Rectal smooth muscle tissue (tissue), 1 donor: ENCODE results near the gene ZBTB38.

Experiments used
- H3K27ac ChIP-seq: one replicate; pipeline ENCODE4 v1.7.0; 2013; ENCODE audit warnings: low read depth, low read length, inconsistent platforms
- H3K27me3 ChIP-seq: one replicate; pipeline ENCODE4 v1.7.0; 2013; ENCODE audit warnings: low read length; ENCODE audit not compliant: control insufficient read depth, insufficient read depth
- H3K36me3 ChIP-seq: one replicate; pipeline ENCODE4 v1.7.0; 2013; ENCODE audit warnings: low read length; ENCODE audit not compliant: control insufficient read depth, insufficient read depth
- H3K4me1 ChIP-seq: one replicate; pipeline ENCODE4 v1.7.0; 2013; ENCODE audit warnings: low read length; ENCODE audit not compliant: control insufficient read depth, insufficient read depth
- H3K4me3 ChIP-seq: one replicate; pipeline ENCODE4 v1.7.0; 2013; ENCODE audit warnings: low read length
- H3K9ac ChIP-seq: one replicate; pipeline ENCODE4 v1.7.0; 2013; ENCODE audit warnings: low read length

The ZBTB38 gene

DNA sequence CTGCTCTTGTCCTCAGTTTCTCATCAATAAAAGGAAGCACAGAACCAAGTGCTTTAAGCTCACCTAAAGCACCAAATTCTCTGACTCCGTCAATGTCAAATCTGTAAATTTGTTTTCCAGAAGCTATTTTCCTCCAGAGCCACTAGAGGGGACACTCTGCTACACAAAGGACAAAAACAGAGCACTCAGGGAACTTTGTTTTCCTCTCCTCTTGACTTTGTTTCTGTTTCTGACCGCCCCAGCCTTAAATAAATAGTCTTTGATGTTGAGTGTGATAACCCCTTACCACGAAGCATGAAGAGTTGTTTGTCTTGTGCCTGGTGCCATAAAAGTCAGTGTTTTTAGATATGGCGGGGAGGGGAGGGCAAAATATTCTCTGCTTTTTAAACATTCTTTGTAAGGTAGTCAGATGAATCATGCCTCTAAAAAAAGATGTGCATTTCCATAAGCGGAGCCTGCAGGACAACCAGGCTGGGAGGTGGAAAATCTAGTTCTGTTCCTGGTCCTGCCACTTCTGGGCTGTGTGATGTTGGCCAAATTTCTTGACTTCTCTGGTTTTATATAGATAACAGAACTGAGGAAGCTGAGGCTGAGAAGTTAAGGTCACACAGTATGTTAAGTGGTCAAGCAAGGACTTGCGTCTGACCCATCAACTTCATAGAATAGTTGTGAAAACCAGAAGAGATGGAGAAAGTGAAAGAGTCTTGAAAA lies 7.3 kb upstream of the ZBTB38 start:
- no peaks in the 10 kb centered on the region for H3K36me3 ChIP-seq
- H3K9ac ChIP-seq, result no peak overlapping the region
- H3K27me3 ChIP-seq, result no peaks in the 10 kb centered on the region
- H3K27ac ChIP-seq, result peak overlapping the region; percentile 24
- peak overlapping the region; percentile 25 for H3K4me3 ChIP-seq
- H3K4me1 ChIP-seq, result peaks cover 7% of the 10 kb centered on the region

DNA sequence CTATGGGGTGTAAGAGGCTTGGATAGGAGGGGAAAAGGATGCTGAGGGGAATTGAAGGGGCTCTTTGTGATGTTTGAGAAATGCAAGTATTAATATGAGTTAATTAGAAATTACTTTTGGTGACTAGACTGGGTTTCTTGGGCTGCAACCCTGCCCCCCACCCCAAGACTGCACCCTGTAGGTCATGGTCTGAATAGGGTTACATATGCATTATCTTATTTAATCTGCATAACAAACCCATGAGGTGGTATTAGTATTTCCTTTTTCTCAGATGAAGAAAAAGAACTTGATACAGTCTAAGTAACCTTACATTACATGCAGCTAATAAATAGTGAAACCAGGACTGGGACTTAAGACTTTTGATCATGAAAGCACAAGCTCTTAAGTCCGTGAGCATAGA lies 5.6 kb upstream of the ZBTB38 start:
- Histone ChIP-seq H3K4me3 (no peak overlapping the region), H3K27ac (no peak overlapping the region), H3K36me3 (no peaks in the 10 kb centered on the region), H3K9ac (no peak overlapping the region), H3K4me1 (peaks cover 24% of the 10 kb centered on the region), H3K27me3 (no peaks in the 10 kb centered on the region)

DNA sequence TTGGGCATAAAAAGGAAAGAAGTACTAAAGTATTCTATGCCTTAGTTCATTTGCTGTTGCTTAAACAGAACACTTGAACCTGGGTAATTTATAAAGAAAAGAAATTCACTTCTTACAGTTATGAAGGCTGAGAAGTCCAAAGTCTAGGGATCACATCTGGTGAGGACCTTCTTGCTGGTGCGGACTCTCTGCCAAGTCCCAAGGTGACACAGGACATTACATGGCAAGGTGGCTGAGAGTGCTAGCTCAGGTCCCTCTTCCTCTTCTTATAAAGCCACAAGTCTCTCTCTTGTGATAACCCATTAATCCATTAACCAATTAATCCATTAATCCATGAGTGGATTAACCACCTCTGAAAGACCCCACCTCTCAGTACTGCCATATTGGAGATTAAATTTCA lies 3.1 kb upstream of the ZBTB38 start:
- no peak overlapping the region for H3K4me3 ChIP-seq
- no peak overlapping the region for H3K9ac ChIP-seq
- no peaks in the 10 kb centered on the region for H3K27me3 ChIP-seq
- peaks cover 40% of the 10 kb centered on the region for H3K4me1 ChIP-seq
- no peaks in the 10 kb centered on the region for H3K36me3 ChIP-seq
- H3K27ac ChIP-seq, result no peak overlapping the region

DNA sequence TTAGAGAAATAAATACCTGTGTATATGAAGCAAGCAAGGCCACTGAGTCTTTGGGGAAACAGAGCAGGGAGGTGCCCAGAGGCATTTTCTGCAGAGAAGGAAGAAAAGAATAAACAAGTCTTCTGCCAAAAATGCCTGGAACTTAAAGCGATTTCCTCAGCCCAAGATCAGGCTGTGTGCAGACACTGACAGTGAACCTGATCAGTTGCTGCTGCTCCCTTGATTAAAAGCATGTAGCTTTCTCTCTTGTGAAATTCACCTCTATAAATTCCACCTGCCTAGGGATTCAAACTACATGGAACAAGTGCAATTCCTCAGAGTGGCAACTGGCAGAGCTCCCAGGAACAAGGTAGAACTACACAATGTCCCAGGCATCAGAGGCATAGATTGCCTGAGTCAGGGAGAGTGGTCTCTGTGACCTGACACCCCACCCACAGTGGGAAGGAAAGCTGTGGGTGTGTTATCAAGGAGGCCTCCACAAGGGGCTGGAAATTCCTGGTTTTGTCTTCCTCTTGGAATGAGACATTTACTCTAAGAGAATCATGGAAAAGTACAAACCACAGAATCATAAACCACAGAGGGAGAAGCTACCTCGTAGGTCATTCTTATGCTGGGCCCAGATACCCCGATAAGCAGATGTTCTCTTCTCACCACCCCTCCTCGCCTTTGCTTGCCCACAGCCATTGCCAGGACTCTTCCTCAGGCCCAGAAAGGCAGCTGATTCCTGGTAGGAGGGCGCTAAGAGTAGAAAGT lies 1.8 kb upstream of the ZBTB38 start:
- Histone ChIP-seq H3K27me3 (no peaks in the 10 kb centered on the region), H3K27ac (peak overlapping the region; percentile 94), H3K4me1 (peaks cover 36% of the 10 kb centered on the region), H3K9ac (no peak overlapping the region), H3K36me3 (no peaks in the 10 kb centered on the region), H3K4me3 (no peak overlapping the region)

DNA sequence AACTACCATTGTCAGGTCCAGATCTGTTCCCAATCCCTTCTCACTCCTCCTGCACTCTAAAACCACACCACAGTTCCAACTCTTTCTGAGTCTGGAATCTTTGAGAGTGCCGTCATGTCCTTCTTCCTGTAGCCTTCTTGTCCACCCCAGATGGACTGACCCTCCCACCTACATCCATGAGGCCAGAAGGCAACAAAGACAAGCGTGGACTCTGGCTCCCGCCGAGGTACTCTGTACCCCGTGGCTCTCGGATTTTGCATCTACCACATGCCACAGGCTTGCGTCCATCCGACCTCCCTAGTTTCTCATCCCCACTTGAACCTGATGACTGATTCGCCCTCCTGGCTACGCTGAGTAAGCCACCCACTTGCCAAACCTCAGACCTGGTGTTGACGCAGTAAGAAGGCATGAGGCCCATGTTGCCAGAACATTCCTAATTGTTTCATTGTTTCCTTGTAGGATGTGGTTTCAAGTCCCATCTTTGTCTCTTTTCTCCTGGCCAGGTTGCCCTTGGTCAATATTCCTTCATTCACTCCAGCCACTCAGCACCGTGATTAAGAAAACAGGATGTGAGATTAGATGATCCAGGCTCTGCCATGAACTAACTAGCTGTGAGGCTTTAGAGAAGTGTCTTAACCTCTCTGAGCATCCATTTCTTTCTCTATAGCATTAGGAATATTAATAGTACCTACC lies 1.1 kb upstream of the ZBTB38 start:
- H3K27me3 ChIP-seq, result no peaks in the 10 kb centered on the region
- H3K27ac ChIP-seq, result peak overlapping the region; percentile 94
- H3K4me1 ChIP-seq, result peaks cover 34% of the 10 kb centered on the region
- no peak overlapping the region for H3K4me3 ChIP-seq
- no peak overlapping the region for H3K9ac ChIP-seq
- no peaks in the 10 kb centered on the region for H3K36me3 ChIP-seq

DNA sequence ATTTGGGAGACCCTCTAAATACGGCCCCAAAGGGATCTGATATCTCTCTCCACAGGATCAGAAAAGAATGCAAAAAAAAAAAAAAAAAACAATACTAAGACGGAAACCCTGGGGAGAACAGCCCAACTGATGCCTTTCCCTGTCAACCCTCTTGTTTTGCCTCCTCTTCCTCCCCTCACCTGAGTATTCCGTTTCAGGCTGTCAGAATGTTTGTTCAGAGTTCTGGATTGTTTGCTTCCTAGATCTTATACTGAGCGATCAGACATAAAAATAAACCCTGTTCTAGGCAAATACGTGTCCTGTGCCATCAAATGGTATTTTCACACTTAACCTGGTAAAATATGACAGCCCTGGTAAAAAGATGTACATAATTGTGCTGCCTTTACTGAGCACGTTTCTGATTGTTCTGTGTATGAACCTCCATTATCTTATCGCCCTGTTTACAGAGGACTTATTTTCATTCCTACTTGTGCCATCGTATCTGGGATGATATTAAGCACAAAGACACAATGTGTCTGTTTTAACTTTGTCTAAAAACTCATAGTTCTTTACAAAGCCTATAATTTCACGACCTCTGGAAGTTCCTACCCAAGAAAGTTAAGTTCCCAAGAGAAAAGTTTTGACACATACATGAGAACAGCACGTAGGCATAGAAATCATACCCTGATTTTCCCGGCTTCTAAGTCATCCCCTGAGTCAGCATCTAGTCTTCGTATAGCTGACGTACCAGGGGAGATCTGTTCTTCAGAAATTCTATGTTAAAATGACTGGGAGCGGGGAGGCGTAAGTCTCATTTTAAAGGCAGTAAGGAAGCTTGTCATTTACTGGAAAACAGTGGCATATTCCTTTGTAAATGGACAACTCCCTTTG lies 856 bp downstream of the ZBTB38 start:
- Histone ChIP-seq H3K4me3 (peak overlapping the region; percentile 35), H3K4me1 (peaks cover 34% of the 10 kb centered on the region), H3K27me3 (no peaks in the 10 kb centered on the region), H3K36me3 (no peaks in the 10 kb centered on the region), H3K9ac (no peak overlapping the region), H3K27ac (peak overlapping the region; percentile 94)

DNA sequence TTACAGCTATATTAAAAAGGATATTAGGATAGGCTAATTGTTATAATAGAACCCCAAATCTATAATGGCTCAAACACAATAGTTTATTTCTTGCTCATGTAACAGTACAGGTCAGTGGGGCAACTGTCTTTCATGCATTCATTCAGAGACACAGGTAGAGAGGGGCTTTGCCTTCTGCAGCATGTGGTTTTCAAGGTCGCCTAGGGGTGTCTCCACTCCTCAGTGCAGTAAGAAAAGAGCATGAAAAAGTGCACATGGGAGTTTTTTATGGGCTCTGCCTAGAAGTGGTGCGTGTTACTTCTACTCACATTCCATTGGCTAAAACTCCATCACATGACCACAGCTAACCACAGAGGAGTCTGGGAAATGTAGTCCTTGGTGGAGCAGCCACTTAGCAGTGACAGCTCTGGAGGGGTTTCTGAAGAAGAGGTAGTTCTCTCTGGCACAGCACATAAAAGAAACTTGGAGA lies 1.8 kb downstream of the ZBTB38 start:
- Histone ChIP-seq H3K4me1 (peaks cover 34% of the 10 kb centered on the region), H3K36me3 (no peaks in the 10 kb centered on the region), H3K27ac (peak overlapping the region; percentile 94), H3K27me3 (no peaks in the 10 kb centered on the region), H3K4me3 (no peak overlapping the region), H3K9ac (no peak overlapping the region)

DNA sequence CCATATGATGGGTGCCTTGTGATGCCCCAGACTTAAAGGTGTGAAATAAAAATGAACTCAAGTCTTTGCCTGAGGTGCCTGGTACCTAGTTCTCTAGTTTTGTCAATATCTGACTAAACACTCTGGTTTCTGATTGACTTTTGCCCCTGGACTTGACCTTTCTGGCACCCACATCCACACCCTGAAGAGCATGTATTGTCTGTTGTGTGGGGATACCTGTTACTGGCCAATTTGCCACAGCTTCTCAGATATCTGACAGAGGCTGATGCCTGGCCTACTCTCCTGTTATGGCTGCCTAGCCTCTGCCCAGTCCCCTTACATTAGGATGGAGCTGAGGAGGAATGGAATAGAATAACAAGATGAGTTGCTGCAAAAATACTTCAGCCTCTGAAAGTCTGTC lies 3.6 kb downstream of the ZBTB38 start:
- no peak overlapping the region for H3K9ac ChIP-seq
- no peak overlapping the region for H3K27ac ChIP-seq
- no peak overlapping the region for H3K4me3 ChIP-seq
- peaks cover 25% of the 10 kb centered on the region for H3K4me1 ChIP-seq
- no peaks in the 10 kb centered on the region for H3K36me3 ChIP-seq
- H3K27me3 ChIP-seq, result no peaks in the 10 kb centered on the region

DNA sequence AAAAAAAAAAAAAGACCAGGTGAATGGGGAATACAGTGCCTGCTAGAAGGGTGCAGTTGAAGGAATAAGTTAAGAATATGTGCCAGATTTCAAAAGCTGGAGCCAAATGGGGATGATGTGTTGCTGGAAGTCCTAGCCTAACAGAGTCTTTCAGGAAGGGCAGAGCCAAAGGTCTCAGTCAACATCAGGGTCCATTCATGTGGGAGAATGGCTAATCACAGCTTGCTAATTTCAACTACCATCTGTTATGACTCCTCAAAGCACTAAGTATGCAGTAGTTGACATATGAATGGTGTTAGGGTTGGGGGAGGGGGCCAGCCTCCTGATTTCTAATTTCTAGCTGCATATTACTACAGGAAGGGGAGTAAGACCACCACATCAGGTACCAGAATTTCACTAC lies 4.4 kb downstream of the ZBTB38 start:
- Histone ChIP-seq H3K4me3 (no peak overlapping the region), H3K9ac (no peak overlapping the region), H3K27me3 (no peaks in the 10 kb centered on the region), H3K36me3 (no peaks in the 10 kb centered on the region), H3K27ac (no peak overlapping the region), H3K4me1 (peaks cover 18% of the 10 kb centered on the region)

DNA sequence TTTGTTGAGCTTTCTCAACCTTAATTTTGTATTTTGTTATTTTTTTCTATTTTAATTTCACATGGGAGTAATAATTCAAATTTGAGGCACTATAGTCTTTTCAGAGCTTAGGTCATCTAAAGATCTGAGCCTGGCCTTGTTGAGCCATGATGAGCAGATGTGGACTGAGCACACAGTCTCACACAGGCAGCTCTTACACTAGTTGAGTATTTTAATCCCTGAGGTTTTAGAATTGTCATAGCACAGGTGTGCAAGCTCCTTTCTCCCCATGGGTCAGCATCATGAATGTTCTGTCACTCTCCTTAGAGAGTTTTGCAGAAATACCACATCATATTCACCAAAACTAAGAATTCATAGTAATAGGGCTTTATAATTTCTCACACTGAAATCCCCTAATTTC lies 4.9 kb downstream of the ZBTB38 start:
- H3K9ac ChIP-seq, result no peak overlapping the region
- H3K27ac ChIP-seq, result no peak overlapping the region
- H3K4me3 ChIP-seq, result no peak overlapping the region
- peaks cover 12% of the 10 kb centered on the region for H3K4me1 ChIP-seq
- H3K27me3 ChIP-seq, result no peaks in the 10 kb centered on the region
- no peaks in the 10 kb centered on the region for H3K36me3 ChIP-seq

DNA sequence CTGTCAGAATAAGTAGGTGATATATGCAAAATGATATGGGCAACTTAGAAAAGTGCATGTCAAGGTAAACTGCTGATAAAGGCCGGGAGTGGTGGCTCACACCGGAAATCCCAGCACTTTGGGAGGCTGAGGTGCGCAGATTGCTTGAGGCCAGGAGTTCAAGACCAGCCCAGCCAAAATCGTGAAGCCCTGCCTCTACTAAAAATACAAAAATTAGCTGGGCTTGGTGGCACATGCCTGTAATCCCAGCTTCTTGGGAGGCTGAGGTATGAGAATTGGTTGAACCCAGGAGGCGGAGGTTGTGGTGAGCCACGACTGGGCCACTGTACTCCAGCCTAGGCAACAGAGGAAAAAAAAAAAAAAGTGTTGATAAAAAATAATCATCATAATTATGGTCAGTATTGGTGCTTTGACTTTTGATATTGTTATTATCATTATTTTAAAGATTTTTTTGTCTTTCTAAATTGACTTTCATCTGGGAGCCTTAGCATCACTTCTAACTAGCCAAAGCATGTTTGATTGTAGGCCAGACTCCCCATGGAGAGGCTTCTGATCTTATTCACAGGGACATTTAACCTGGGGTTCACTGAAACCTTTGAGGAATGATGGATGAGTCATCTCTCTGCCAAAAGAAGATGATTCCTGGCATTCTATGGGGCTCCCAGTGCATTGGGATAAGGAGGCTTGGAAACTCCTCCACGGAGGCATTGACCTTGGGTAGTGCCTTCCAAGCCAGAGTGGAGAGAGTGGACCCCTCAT lies 5.6 kb downstream of the ZBTB38 start:
- Histone ChIP-seq H3K4me1 (peaks cover 10% of the 10 kb centered on the region), H3K27ac (no peak overlapping the region), H3K27me3 (no peaks in the 10 kb centered on the region), H3K9ac (no peak overlapping the region), H3K36me3 (no peaks in the 10 kb centered on the region), H3K4me3 (no peak overlapping the region)
